ENCODE results near the gene CLIP2.

CLIP2 gene

GRCh38 chr7:74449809-74450397 lies 160.7 kb downstream of the CLIP2 start:
- DNase-seq: peak; percentile 83

- DNase-seq: peak; percentile 38
Observed at GRCh38 chr7:74452748-74453321, 163.6 kb downstream of the CLIP2 start.

GRCh38 chr7:74453322-74454011 lies 164.3 kb downstream of the CLIP2 start, which contains the start of gene GTF2IRD1:
Gene GTF2IRD1, plus strand, starts transcription at chr7:74453906. Its CDS starts 54,175 bp downstream, at chr7:74508081.
- peak; percentile 71 for DNase-seq

- DNase-seq: peak; percentile 40
Observed at GRCh38 chr7:74454021-74454924, 165.1 kb downstream of the CLIP2 start.

GRCh38 chr7:74454925-74455288 lies 165.7 kb downstream of the CLIP2 start:
- no peak for DNase-seq

- no peak for DNase-seq
Observed at GRCh38 chr7:74455291-74455804, 166.1 kb downstream of the CLIP2 start.
